Endothelial cell of umbilical vein (primary cell): Measurements from ENCODE around the gene SLIT1. TPM values are rescaled to one million over a fixed set of nuclear protein-coding genes. Genes with fewer than 3 reads are reported as not detected.

Source experiments
- BruUV-seq: library from RNA; stranded (reverse); fragments of 400-500 nt; replicated peaks from 2 replicates; lab custom pipeline; 2021; lab: Mats Ljungman, UMichigan
- CTCF ChIA-PET: fragments of 300-600, 350-600 bp; sonication (Branson Sonifier 250); formaldehyde crosslinking; loops from one replicate; lab custom pipeline; 2021; ENCODE audit warnings: antibody characterized with exemption, inconsistent platforms; lab: Charles Lee
- POLR2A ChIA-PET: fragments of 300-600, 350-600 bp; sonication (Branson Sonifier 250); formaldehyde crosslinking; loops from one replicate; lab custom pipeline; 2021; ENCODE audit warnings: antibody characterized with exemption, inconsistent platforms; lab: Charles Lee
- DNase-seq: peaks from one replicate; pipeline ENCODE4 v3.0.0-alpha.2; 2011; ENCODE audit warnings: low read depth, low spot score
- FAIRE-seq: peaks from 2 replicates; lab custom pipeline; 2011; peaks lifted over from hg19 to GRCh38; lab: Jason Lieb, UNC
- H2AFZ ChIP-seq: 2 replicates; pipeline ENCODE4 v1.6.0; 2012; ENCODE audit warnings: low read depth, low read length, control low read depth, inconsistent platforms
- H3K27ac ChIP-seq: 2 replicates; pipeline ENCODE4 v1.5.1; 2011; ENCODE audit warnings: low read depth, mild to moderate bottlenecking, control low read depth, low read length, moderate library complexity; ENCODE audit not compliant: insufficient read depth
- H3K27me3 ChIP-seq, 2 experiments: 2 replicates each; pipeline versions ENCODE4 v1.6.0 to v1.6.1; 2011; ENCODE audit warnings: low read length in 2 of 2, mixed read lengths in 1 of 2; ENCODE audit not compliant: control insufficient read depth in 2 of 2, insufficient read depth in 2 of 2
- H3K36me3 ChIP-seq, 2 experiments: 2 replicates in 1 of 2; 3 replicates in 1 of 2; pipeline ENCODE4 v1.5.1; 2011; ENCODE audit warnings: low read length in 2 of 2, mild to moderate bottlenecking in 1 of 2, moderate library complexity in 1 of 2; ENCODE audit not compliant: control insufficient read depth in 2 of 2, insufficient read depth in 2 of 2; ENCODE audit errors: extremely low read depth in 1 of 2
- H3K4me1 ChIP-seq: 3 replicates; pipeline ENCODE4 v1.5.1; 2011; ENCODE audit warnings: mild to moderate bottlenecking, low read length; ENCODE audit not compliant: control insufficient read depth, insufficient read depth; ENCODE audit errors: extremely low read depth
- H3K4me2 ChIP-seq: 2 replicates; pipeline ENCODE4 v1.6.1; 2011; ENCODE audit warnings: low read length, control low read depth, mixed read lengths; ENCODE audit not compliant: insufficient read depth
- H3K4me3 ChIP-seq, 3 experiments: fragments of 200-600 bp in 1 of 3; sonication (generic), shearing (Covaris generic) in 1 of 3; replicated peaks in 1 of 3; 2 replicates each; pipeline ENCODE4 v1.5.1; 2011 to 2016; ENCODE audit warnings: control low read depth in 3 of 3, low read length in 3 of 3, mild to moderate bottlenecking in 2 of 3, inconsistent platforms in 1 of 3, low read depth in 1 of 3, moderate library complexity in 1 of 3; ENCODE audit not compliant: insufficient read depth in 1 of 3
- H3K79me2 ChIP-seq: 2 replicates; pipeline ENCODE4 v1.6.0; 2012; ENCODE audit warnings: low read length, inconsistent platforms; ENCODE audit not compliant: control insufficient read depth, insufficient read depth
- H3K9ac ChIP-seq: replicated peaks from 2 replicates; pipeline ENCODE3; 2011; ENCODE audit warnings: low read length, control low read depth; ENCODE audit not compliant: insufficient read depth; ENCODE audit errors: extremely low read depth
- H3K9me1 ChIP-seq: replicated peaks from 3 replicates; pipeline ENCODE4 v1.6.0; 2011; ENCODE audit warnings: mild to moderate bottlenecking, low read length; ENCODE audit not compliant: control insufficient read depth, insufficient read depth; ENCODE audit errors: extremely low read depth
- H3K9me3 ChIP-seq: replicated peaks from 2 replicates; pipeline ENCODE4 v1.5.1; 2012; ENCODE audit warnings: low read length, inconsistent platforms; ENCODE audit not compliant: control insufficient read depth, insufficient read depth
- H4K20me1 ChIP-seq: replicated peaks from 2 replicates; pipeline ENCODE3; 2011; ENCODE audit warnings: mild to moderate bottlenecking, low read length; ENCODE audit not compliant: control insufficient read depth, insufficient read depth; ENCODE audit errors: extremely low read depth
- CTCF ChIP-seq, 2 donors: IDR thresholded peaks; 1 replicate in 1 of 2; 2 replicates in 1 of 2; pipeline ENCODE4 v1.5.1; 2011; ENCODE audit warnings: low read length in 2 of 2, mild to moderate bottlenecking in 2 of 2, moderate library complexity in 2 of 2, control low read depth in 1 of 2, inconsistent platforms in 1 of 2, low read depth in 1 of 2; ENCODE audit not compliant: insufficient read depth in 1 of 2; ENCODE audit errors: extremely low read depth in 1 of 2
- EZH2 ChIP-seq: IDR thresholded peaks from 2 replicates; pipeline ENCODE4 v1.6.1; 2012; ENCODE audit warnings: borderline replicate concordance, low read depth, mild to moderate bottlenecking, moderate library complexity, low read length, inconsistent platforms; ENCODE audit not compliant: severe bottlenecking
- FOS ChIP-seq: IDR thresholded peaks from 2 replicates; pipeline ENCODE4 v1.6.1; 2011; ENCODE audit warnings: mild to moderate bottlenecking, low read length, moderate library complexity, borderline replicate concordance; ENCODE audit not compliant: insufficient read depth
- GATA2 ChIP-seq: IDR thresholded peaks from 2 replicates; pipeline ENCODE4 v1.7.0; 2011; ENCODE audit warnings: low read depth, mild to moderate bottlenecking, moderate library complexity, mixed read lengths, low read length; ENCODE audit not compliant: insufficient read length, insufficient read depth
- JUN ChIP-seq: IDR thresholded peaks from 2 replicates; pipeline ENCODE4 v1.6.1; 2011; ENCODE audit warnings: borderline replicate concordance, low read depth; ENCODE audit not compliant: insufficient read length, insufficient read depth
- MAX ChIP-seq: IDR thresholded peaks from 2 replicates; pipeline ENCODE4 v1.6.1; 2011; ENCODE audit not compliant: insufficient read depth, insufficient read length
- MYC ChIP-seq: IDR thresholded peaks from one replicate; pipeline ENCODE4 v1.6.1; 2011; ENCODE audit warnings: mild to moderate bottlenecking, low read depth, low read length
- POLR2A ChIP-seq: IDR thresholded peaks from 2 replicates; pipeline ENCODE4 v1.6.1; 2012; ENCODE audit warnings: low read depth, mild to moderate bottlenecking, control low read depth, low read length
- POLR2AphosphoS5 ChIP-seq: IDR thresholded peaks from 2 replicates; pipeline ENCODE4 v1.6.1; 2012; ENCODE audit warnings: low read depth, mild to moderate bottlenecking, control low read depth, low read length, moderate library complexity; ENCODE audit not compliant: insufficient read depth
- dilution Hi-C: fragments of 300-500 bp; cut with MboI; formaldehyde crosslinking; loops from one replicate; pipeline ENCODE4 v1.15.0; 2019; ENCODE audit warnings: low sequenced_read_pairs; ENCODE audit not compliant: extremely low pct_ligation_motif_present
- intact Hi-C: fragments of 100-400 bp; cut with micrococcal nuclease; formaldehyde crosslinking; loops from one replicate; pipeline ENCODE4 v1.10.0; 2022
- polyA plus RNA-seq, 4 experiments: library from polyadenylated mRNA; depleted of rRNA in 3 of 4; stranded (reverse) in 3 of 4; unstranded in 1 of 4; fragments of >200 nt; gene quantifications; 2 replicates each; pipeline versions ENCODE4 v1.2.1 to v1.2.3, GENCODE V29; 2011 to 2012; ENCODE audit warnings: missing spikeins in 1 of 4
- total RNA-seq: library from RNA; stranded (reverse); gene quantifications from 2 replicates; pipeline ENCODE4 v1.2.3, GENCODE V29; 2021

SLIT1 gene
- total and polyA plus RNA-seq, 2 donors (not counting 3 experiments of a cell fraction or from before 2014, with no cell fraction given) = 0.04 to 0.20 TPM

- dilution Hi-C loops = no loop called here
- no peak for TF ChIP-seq POLR2A
- no peak for TF ChIP-seq EZH2
- no peak for TF ChIP-seq JUN
- TF ChIP-seq POLR2AphosphoS5 = no peak
- no peak for TF ChIP-seq FOS
- no peak for TF ChIP-seq CTCF (IDR thresholded peaks at IDR 0.05; ENCODE audit: extremely low read depth in 1 of 2, insufficient read depth in 1 of 2, low read depth in 1 of 2, low read length in 2 of 2)
- no peak for TF ChIP-seq MYC
- TF ChIP-seq MAX = no peak
- no peak for TF ChIP-seq GATA2
- CTCF ChIA-PET = interaction anchor here (0.7 to 1.8 kb wide), 3 partner anchors 14 to 452 kb away, joined by 3 to 6 read pairs (median 6); no protein-coding TSS in a partner anchor
Observed at GRCh38 chr10:97086530-97086929, 99.2 kb downstream of the SLIT1 start.

More at GRCh38 chr10:97086530-97086929, 99.2 kb downstream of the SLIT1 start:
- BruUV-seq = no TSS peak
- intact Hi-C loops = no loop called here
- Histone ChIP-seq H3K27me3 (peaks cover 6 to 7% of the 10 kb centered on the region in 2 experiments), H3K4me3 (no peak overlapping the region), H3K4me2 (no peak overlapping the region), H3K9me3 (no peaks in the 10 kb centered on the region), H3K27ac (no peak overlapping the region), H3K9me1 (no peaks in the 10 kb centered on the region), H3K9ac (no peak overlapping the region), H3K79me2 (no peaks in the 10 kb centered on the region), H3K4me1 (no peaks in the 10 kb centered on the region), H2AFZ (no peak overlapping the region), H4K20me1 (no peaks in the 10 kb centered on the region), H3K36me3 (no peaks in the 10 kb centered on the region)
- POLR2A ChIA-PET = no interaction called here
- FAIRE-seq (no peak), DNase-seq (no peak)
